Middle frontal gyrus (tissue), 1 donor: Measurements from ENCODE around the gene CAMK2D.

ENCODE experiments used
- DNase-seq: peaks from one replicate; pipeline ENCODE4 v3.0.0-alpha.2; 2015; ENCODE audit warnings: low spot score; ENCODE audit errors: extremely low spot score

CAMK2D gene

GRCh38 chr4:113763029-113763285 is 1.4 kb upstream of the CAMK2D start:
- DNase-seq = no peak

- peak; percentile 97 for DNase-seq
Observed at GRCh38 chr4:113762186-113763028, 869 bp upstream of the CAMK2D start.

GRCh38 chr4:113760795-113761619 is 531 bp downstream of the CAMK2D start:
- DNase-seq = no peak

- DNase-seq = no peak
Observed at GRCh38 chr4:113760094-113760794, 1.3 kb downstream of the CAMK2D start.

GRCh38 chr4:113759696-113760093 is 1.8 kb downstream of the CAMK2D start:
- no peak for DNase-seq

GRCh38 chr4:113758372-113758771 is 3.2 kb downstream of the CAMK2D start:
- DNase-seq = no peak

GRCh38 chr4:113757486-113757885 is 4.1 kb downstream of the CAMK2D start:
- no peak for DNase-seq

- no peak for DNase-seq
Observed at GRCh38 chr4:113756005-113756410, 5.5 kb downstream of the CAMK2D start.

- DNase-seq = no peak
Observed at GRCh38 chr4:113750734-113751133, 10.8 kb downstream of the CAMK2D start.

- no peak for DNase-seq
Observed at GRCh38 chr4:113750296-113750695, 11.2 kb downstream of the CAMK2D start.

- DNase-seq = no peak
Observed at GRCh38 chr4:113749178-113749577, 12.4 kb downstream of the CAMK2D start.

GRCh38 chr4:113747949-113748348 is 13.6 kb downstream of the CAMK2D start:
- no peak for DNase-seq

- no peak for DNase-seq
Observed at GRCh38 chr4:113745711-113746110, 15.8 kb downstream of the CAMK2D start.

- DNase-seq = no peak
Observed at GRCh38 chr4:113744667-113745240, 16.8 kb downstream of the CAMK2D start.

- no peak for DNase-seq
Observed at GRCh38 chr4:113743690-113744089, 17.8 kb downstream of the CAMK2D start.

- no peak for DNase-seq
Observed at GRCh38 chr4:113742643-113743042, 18.9 kb downstream of the CAMK2D start.

- DNase-seq = no peak
Observed at GRCh38 chr4:113741956-113742355, 19.6 kb downstream of the CAMK2D start.

- DNase-seq = no peak
Observed at GRCh38 chr4:113740857-113741379, 20.6 kb downstream of the CAMK2D start.

GRCh38 chr4:113739197-113739596 is 22.3 kb downstream of the CAMK2D start:
- DNase-seq = no peak

GRCh38 chr4:113738251-113738650 is 23.3 kb downstream of the CAMK2D start:
- no peak for DNase-seq

GRCh38 chr4:113733685-113734084 is 27.9 kb downstream of the CAMK2D start:
- DNase-seq = no peak
